ENCODE measurements around the gene KDM6B. TPM values are rescaled to one million over a fixed set of nuclear protein-coding genes. Genes with fewer than 3 reads are reported as not detected.

Gene KDM6B
- total and polyA plus RNA-seq, 4 donors: 2.5 to 11.5 (median 3.3) TPM

DNA sequence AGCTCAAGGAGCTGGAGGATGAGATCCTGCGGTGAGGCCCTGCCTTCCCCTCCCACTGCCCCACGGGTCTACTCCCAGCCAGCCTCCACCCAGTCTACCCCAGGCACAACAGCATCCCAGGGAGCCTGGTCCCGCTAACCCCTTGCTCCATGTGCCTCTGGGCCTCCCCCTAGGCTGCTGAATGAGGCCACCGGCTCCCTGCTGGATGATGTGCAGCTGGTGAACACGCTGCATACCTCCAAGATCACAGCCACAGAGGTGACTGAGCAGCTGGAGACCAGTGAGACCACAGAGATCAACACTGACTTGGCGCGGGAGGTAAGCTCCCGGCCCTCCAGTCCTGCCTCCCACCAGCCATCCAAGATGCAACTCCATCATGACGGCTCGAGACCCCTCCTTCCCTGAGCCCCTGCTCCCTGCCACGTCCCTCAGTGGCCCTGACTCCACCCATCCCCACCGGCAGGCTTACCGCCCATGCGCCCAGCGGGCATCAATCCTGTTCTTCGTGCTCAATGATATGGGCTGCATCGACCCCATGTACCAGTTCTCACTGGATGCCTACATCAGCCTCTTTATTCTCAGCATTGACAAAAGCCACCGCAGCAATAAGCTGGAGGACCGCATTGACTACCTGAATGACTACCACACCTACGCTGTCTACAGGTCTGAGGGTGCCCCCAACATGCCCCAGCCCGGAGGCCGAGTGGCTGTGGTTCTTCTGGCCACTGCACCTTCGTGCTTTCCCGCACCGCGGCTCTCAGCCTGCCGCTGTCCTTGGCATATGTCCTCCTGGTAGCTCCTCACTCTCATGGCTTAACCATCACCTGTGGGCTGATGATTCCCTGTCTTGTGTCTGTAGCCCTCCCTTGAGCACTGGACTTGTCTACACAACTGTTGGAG lies 15.0 kb upstream of the KDM6B start:
- H3K9ac ChIP-seq (ENCODE audit: low read depth in 1 of 2, low read length in 2 of 2): no peak overlapping the region
- no peaks in the 10 kb centered on the region for H3K9me3 ChIP-seq (ENCODE audit: control insufficient read depth in 4 of 4, low read length in 3 of 4)
- TF ChIP-seq YY1 (IDR thresholded peaks at IDR 0.05) (no peak), NR2F2 (IDR thresholded peaks at IDR 0.05) (no peak), GABPA (IDR thresholded peaks at IDR 0.05 in 1 of 2, conservative IDR thresholded peaks at IDR 0.05 in 1 of 2) (no peak), HNF4G (IDR thresholded peaks at IDR 0.05) (no peak), RXRA (IDR thresholded peaks at IDR 0.05) (no peak), JUND (IDR thresholded peaks at IDR 0.05) (no peak), HNF4A (conservative IDR thresholded peaks at IDR 0.05) (no peak), SP1 (IDR thresholded peaks at IDR 0.05) (no peak), TAF1 (conservative IDR thresholded peaks at IDR 0.05) (no peak), RAD21 (IDR thresholded peaks at IDR 0.05) (no peak)
- TF ChIP-seq, protein P1, sequence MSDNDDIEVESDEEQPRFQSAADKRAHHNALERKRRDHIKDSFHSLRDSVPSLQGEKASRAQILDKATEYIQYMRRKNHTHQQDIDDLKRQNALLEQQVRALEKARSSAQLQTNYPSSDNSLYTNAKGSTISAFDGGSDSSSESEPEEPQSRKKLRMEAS (IDR thresholded peaks at IDR 0.05): no peak
- TF ChIP-seq, protein P2, sequence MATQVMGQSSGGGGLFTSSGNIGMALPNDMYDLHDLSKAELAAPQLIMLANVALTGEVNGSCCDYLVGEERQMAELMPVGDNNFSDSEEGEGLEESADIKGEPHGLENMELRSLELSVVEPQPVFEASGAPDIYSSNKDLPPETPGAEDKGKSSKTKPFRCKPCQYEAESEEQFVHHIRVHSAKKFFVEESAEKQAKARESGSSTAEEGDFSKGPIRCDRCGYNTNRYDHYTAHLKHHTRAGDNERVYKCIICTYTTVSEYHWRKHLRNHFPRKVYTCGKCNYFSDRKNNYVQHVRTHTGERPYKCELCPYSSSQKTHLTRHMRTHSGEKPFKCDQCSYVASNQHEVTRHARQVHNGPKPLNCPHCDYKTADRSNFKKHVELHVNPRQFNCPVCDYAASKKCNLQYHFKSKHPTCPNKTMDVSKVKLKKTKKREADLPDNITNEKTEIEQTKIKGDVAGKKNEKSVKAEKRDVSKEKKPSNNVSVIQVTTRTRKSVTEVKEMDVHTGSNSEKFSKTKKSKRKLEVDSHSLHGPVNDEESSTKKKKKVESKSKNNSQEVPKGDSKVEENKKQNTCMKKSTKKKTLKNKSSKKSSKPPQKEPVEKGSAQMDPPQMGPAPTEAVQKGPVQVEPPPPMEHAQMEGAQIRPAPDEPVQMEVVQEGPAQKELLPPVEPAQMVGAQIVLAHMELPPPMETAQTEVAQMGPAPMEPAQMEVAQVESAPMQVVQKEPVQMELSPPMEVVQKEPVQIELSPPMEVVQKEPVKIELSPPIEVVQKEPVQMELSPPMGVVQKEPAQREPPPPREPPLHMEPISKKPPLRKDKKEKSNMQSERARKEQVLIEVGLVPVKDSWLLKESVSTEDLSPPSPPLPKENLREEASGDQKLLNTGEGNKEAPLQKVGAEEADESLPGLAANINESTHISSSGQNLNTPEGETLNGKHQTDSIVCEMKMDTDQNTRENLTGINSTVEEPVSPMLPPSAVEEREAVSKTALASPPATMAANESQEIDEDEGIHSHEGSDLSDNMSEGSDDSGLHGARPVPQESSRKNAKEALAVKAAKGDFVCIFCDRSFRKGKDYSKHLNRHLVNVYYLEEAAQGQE (IDR thresholded peaks at IDR 0.05): no peak
- TF ChIP-seq, protein P3, sequence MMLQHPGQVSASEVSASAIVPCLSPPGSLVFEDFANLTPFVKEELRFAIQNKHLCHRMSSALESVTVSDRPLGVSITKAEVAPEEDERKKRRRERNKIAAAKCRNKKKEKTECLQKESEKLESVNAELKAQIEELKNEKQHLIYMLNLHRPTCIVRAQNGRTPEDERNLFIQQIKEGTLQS (IDR thresholded peaks at IDR 0.05): no peak
- TF ChIP-seq, protein P4, sequence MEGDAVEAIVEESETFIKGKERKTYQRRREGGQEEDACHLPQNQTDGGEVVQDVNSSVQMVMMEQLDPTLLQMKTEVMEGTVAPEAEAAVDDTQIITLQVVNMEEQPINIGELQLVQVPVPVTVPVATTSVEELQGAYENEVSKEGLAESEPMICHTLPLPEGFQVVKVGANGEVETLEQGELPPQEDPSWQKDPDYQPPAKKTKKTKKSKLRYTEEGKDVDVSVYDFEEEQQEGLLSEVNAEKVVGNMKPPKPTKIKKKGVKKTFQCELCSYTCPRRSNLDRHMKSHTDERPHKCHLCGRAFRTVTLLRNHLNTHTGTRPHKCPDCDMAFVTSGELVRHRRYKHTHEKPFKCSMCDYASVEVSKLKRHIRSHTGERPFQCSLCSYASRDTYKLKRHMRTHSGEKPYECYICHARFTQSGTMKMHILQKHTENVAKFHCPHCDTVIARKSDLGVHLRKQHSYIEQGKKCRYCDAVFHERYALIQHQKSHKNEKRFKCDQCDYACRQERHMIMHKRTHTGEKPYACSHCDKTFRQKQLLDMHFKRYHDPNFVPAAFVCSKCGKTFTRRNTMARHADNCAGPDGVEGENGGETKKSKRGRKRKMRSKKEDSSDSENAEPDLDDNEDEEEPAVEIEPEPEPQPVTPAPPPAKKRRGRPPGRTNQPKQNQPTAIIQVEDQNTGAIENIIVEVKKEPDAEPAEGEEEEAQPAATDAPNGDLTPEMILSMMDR (IDR thresholded peaks at IDR 0.05; ENCODE audit: low read depth, low read length, missing input control): no peak
- TF ChIP-seq, protein P5, sequence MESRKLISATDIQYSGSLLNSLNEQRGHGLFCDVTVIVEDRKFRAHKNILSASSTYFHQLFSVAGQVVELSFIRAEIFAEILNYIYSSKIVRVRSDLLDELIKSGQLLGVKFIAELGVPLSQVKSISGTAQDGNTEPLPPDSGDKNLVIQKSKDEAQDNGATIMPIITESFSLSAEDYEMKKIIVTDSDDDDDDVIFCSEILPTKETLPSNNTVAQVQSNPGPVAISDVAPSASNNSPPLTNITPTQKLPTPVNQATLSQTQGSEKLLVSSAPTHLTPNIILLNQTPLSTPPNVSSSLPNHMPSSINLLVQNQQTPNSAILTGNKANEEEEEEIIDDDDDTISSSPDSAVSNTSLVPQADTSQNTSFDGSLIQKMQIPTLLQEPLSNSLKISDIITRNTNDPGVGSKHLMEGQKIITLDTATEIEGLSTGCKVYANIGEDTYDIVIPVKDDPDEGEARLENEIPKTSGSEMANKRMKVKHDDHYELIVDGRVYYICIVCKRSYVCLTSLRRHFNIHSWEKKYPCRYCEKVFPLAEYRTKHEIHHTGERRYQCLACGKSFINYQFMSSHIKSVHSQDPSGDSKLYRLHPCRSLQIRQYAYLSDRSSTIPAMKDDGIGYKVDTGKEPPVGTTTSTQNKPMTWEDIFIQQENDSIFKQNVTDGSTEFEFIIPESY (IDR thresholded peaks at IDR 0.05): no peak
- 88% methylated on average over 27 of the region's 27 CpGs for WGBS
- H3K4me3 ChIP-seq (ENCODE audit: low read depth in 1 of 3, low read length in 3 of 3): no peak overlapping the region
- no peak for DNase-seq (ENCODE audit: low spot score)
- H3K36me3 ChIP-seq (ENCODE audit: control insufficient read depth in 4 of 4, insufficient read depth in 3 of 4, low read depth in 1 of 4, low read length in 3 of 4): no peaks in the 10 kb centered on the region
- no peaks in the 10 kb centered on the region for H3K4me1 ChIP-seq (ENCODE audit: control insufficient read depth in 4 of 4, insufficient read depth in 4 of 4, low read length in 3 of 4)
- no peak overlapping the region for H3K27ac ChIP-seq (ENCODE audit: low read depth in 1 of 2, low read length in 2 of 2)
- no peaks in the 10 kb centered on the region for H3K27me3 ChIP-seq (ENCODE audit: control insufficient read depth in 4 of 4, insufficient read depth in 4 of 4, low read length in 3 of 4)

Data from liver (tissue), 9 donors.